Mononuclear cell (primary cell): Measurements from ENCODE around the gene AMOT. TPM values are rescaled to one million over a fixed set of nuclear protein-coding genes. Genes with fewer than 3 reads are reported as not detected.

Experiments used
- H3K27me3 ChIP-seq: 2 replicates; pipeline ENCODE4 v1.6.0; 2011; ENCODE audit warnings: low read length, control low read depth; ENCODE audit not compliant: insufficient read depth
- H3K4me1 ChIP-seq: 2 replicates; pipeline ENCODE4 v1.5.1; 2011; ENCODE audit warnings: mild to moderate bottlenecking, low read length, control low read depth; ENCODE audit not compliant: insufficient read depth
- H3K4me3 ChIP-seq: 2 replicates; pipeline ENCODE4 v1.5.1; 2011; ENCODE audit warnings: mild to moderate bottlenecking, low read length, moderate library complexity
- H3K9me3 ChIP-seq: 2 replicates; pipeline ENCODE4 v1.5.1; 2011; ENCODE audit warnings: low read depth, mild to moderate bottlenecking, control low read depth, low read length
- total RNA-seq: library from RNA; depleted of rRNA; stranded (reverse); fragments of >200 nt; gene quantifications from one replicate; pipeline ENCODE4 v1.2.3, GENCODE V29; 2012

The AMOT gene
- total RNA-seq, 1 donor, result 0.52 TPM

GRCh38 chrX:112849016-112849415, 8.4 kb upstream of the AMOT start:
- peaks cover 7% of the 10 kb centered on the region for H3K4me1 ChIP-seq
- no peaks in the 10 kb centered on the region for H3K27me3 ChIP-seq
- H3K4me3 ChIP-seq, result no peak overlapping the region
- H3K9me3 ChIP-seq, result no peaks in the 10 kb centered on the region

- H3K4me3 ChIP-seq, result no peak overlapping the region
These were observed 6.2 kb upstream of the AMOT start for GRCh38 chrX:112846782-112847181.

GRCh38 chrX:112846187-112846586, 5.6 kb upstream of the AMOT start:
- Histone ChIP-seq H3K4me3 (no peak overlapping the region), H3K9me3 (no peaks in the 10 kb centered on the region), H3K4me1 (peaks cover 4% of the 10 kb centered on the region), H3K27me3 (no peaks in the 10 kb centered on the region)

More at GRCh38 chrX:112846782-112847181, 6.2 kb upstream of the AMOT start:
- Histone ChIP-seq H3K4me1 (peaks cover 6% of the 10 kb centered on the region), H3K27me3 (no peaks in the 10 kb centered on the region), H3K9me3 (no peaks in the 10 kb centered on the region)

GRCh38 chrX:112844250-112844649, 3.6 kb upstream of the AMOT start:
- Histone ChIP-seq H3K4me1 (peaks cover 4% of the 10 kb centered on the region), H3K27me3 (no peaks in the 10 kb centered on the region), H3K9me3 (no peaks in the 10 kb centered on the region), H3K4me3 (no peak overlapping the region)

- peaks cover 4% of the 10 kb centered on the region for H3K4me1 ChIP-seq
- H3K9me3 ChIP-seq, result no peaks in the 10 kb centered on the region
- H3K27me3 ChIP-seq, result no peaks in the 10 kb centered on the region
- H3K4me3 ChIP-seq, result peak overlapping the region; percentile 58
These were observed 1.2 kb upstream of the AMOT start for GRCh38 chrX:112841820-112842157.

GRCh38 chrX:112841114-112841819, 636 bp upstream of the AMOT start:
- Histone ChIP-seq H3K4me3 (peak overlapping the region; percentile 58), H3K9me3 (no peaks in the 10 kb centered on the region), H3K27me3 (no peaks in the 10 kb centered on the region), H3K4me1 (peaks cover 4% of the 10 kb centered on the region)

GRCh38 chrX:112839856-112840255, 775 bp downstream of the AMOT start:
- Histone ChIP-seq H3K4me3 (no peak overlapping the region), H3K9me3 (no peaks in the 10 kb centered on the region), H3K27me3 (no peaks in the 10 kb centered on the region), H3K4me1 (peaks cover 4% of the 10 kb centered on the region)

GRCh38 chrX:112837531-112837930, 3.1 kb downstream of the AMOT start:
- peaks cover 4% of the 10 kb centered on the region for H3K4me1 ChIP-seq
- H3K4me3 ChIP-seq, result no peak overlapping the region
- H3K27me3 ChIP-seq, result no peaks in the 10 kb centered on the region
- H3K9me3 ChIP-seq, result no peaks in the 10 kb centered on the region

GRCh38 chrX:112835019-112835418, 5.6 kb downstream of the AMOT start:
- Histone ChIP-seq H3K9me3 (no peaks in the 10 kb centered on the region), H3K4me3 (no peak overlapping the region), H3K4me1 (no peaks in the 10 kb centered on the region), H3K27me3 (no peaks in the 10 kb centered on the region)

GRCh38 chrX:112834031-112834845, 6.4 kb downstream of the AMOT start:
- H3K9me3 ChIP-seq, result no peaks in the 10 kb centered on the region
- no peaks in the 10 kb centered on the region for H3K27me3 ChIP-seq
- H3K4me1 ChIP-seq, result no peaks in the 10 kb centered on the region
- no peak overlapping the region for H3K4me3 ChIP-seq

- Histone ChIP-seq H3K4me3 (no peak overlapping the region), H3K9me3 (no peaks in the 10 kb centered on the region), H3K4me1 (no peaks in the 10 kb centered on the region), H3K27me3 (no peaks in the 10 kb centered on the region)
These were observed 8.0 kb downstream of the AMOT start for GRCh38 chrX:112832481-112833095.

- H3K4me3 ChIP-seq, result no peak overlapping the region
- no peaks in the 10 kb centered on the region for H3K9me3 ChIP-seq
- no peaks in the 10 kb centered on the region for H3K4me1 ChIP-seq
- no peaks in the 10 kb centered on the region for H3K27me3 ChIP-seq
These were observed 10.1 kb downstream of the AMOT start for GRCh38 chrX:112830540-112830939.

- no peak overlapping the region for H3K4me3 ChIP-seq
- no peaks in the 10 kb centered on the region for H3K27me3 ChIP-seq
- no peaks in the 10 kb centered on the region for H3K9me3 ChIP-seq
- no peaks in the 10 kb centered on the region for H3K4me1 ChIP-seq
These were observed 13.2 kb downstream of the AMOT start for GRCh38 chrX:112827292-112827903.

GRCh38 chrX:112826023-112826422, 14.6 kb downstream of the AMOT start:
- no peaks in the 10 kb centered on the region for H3K9me3 ChIP-seq
- H3K27me3 ChIP-seq, result no peaks in the 10 kb centered on the region
- H3K4me3 ChIP-seq, result no peak overlapping the region
- H3K4me1 ChIP-seq, result no peaks in the 10 kb centered on the region

GRCh38 chrX:112822892-112823291, 17.7 kb downstream of the AMOT start:
- Histone ChIP-seq H3K9me3 (no peaks in the 10 kb centered on the region), H3K4me3 (no peak overlapping the region), H3K27me3 (no peaks in the 10 kb centered on the region), H3K4me1 (no peaks in the 10 kb centered on the region)
